Epithelial cell of proximal tubule (primary cell): ENCODE data around the gene SLC16A3. TPM values are rescaled to one million over a fixed set of nuclear protein-coding genes. Genes with fewer than 3 reads are reported as not detected.

Source experiments
- DNase-seq: peaks from one replicate; pipeline ENCODE4 v3.0.0-alpha.2; 2011; ENCODE audit warnings: low read depth
- H3K4me3 ChIP-seq: 2 replicates; pipeline ENCODE4 v1.5.1; 2011; ENCODE audit warnings: low read depth, mild to moderate bottlenecking, low read length
- CTCF ChIP-seq: conservative IDR thresholded peaks from 2 replicates; pipeline ENCODE4 v1.5.1; 2012; ENCODE audit warnings: low read depth, mild to moderate bottlenecking, low read length
- total RNA-seq: library from RNA; depleted of rRNA; stranded (reverse); fragments of >200 nt; gene quantifications from 2 replicates; pipeline ENCODE4 v1.2.3, GENCODE V29; 2015

Gene SLC16A3
- total RNA-seq, 1 donor from 2014 or later, result 190 TPM

GRCh38 chr17:82219083-82219482, 9.8 kb upstream of the SLC16A3 start:
- no peak for DNase-seq
- no peak for TF ChIP-seq CTCF
- H3K4me3 ChIP-seq, result no peak overlapping the region

- no peak overlapping the region for H3K4me3 ChIP-seq
- no peak for DNase-seq
- no peak for TF ChIP-seq CTCF
These were observed 8.8 kb upstream of the SLC16A3 start for GRCh38 chr17:82219753-82220709.

- no peak for DNase-seq
- no peak overlapping the region for H3K4me3 ChIP-seq
- no peak for TF ChIP-seq CTCF
These were observed 7.4 kb upstream of the SLC16A3 start for GRCh38 chr17:82221341-82221902.

- no peak for DNase-seq
- no peak overlapping the region for H3K4me3 ChIP-seq
- no peak for TF ChIP-seq CTCF
These were observed 6.0 kb upstream of the SLC16A3 start for GRCh38 chr17:82222816-82223215.

GRCh38 chr17:82223517-82223916, 5.3 kb upstream of the SLC16A3 start:
- H3K4me3 ChIP-seq, result no peak overlapping the region
- no peak for TF ChIP-seq CTCF
- DNase-seq, result no peak

GRCh38 chr17:82224666-82225065, 4.2 kb upstream of the SLC16A3 start:
- no peak overlapping the region for H3K4me3 ChIP-seq
- no peak for DNase-seq
- TF ChIP-seq CTCF, result no peak
